Type B pancreatic cell (in vitro differentiated cells): ENCODE data around the gene LASP1NB.
A peak's percentile ranks its signal among the peaks of the same experiment; 100 is the strongest.

Source experiments
- DNase-seq: peaks from one replicate; pipeline ENCODE4 v3.0.0; 2021; ENCODE audit warnings: mixed read lengths; ENCODE audit not compliant: unreplicated experiment; ENCODE audit errors: extremely low spot score
- H3K27ac Mint-ChIP-seq: 2 replicates; pipeline ENCODE4 v1.8.0; 2021; ENCODE audit warnings: mild to moderate bottlenecking, mixed read lengths
- H3K27me3 Mint-ChIP-seq: 2 replicates; pipeline ENCODE4 v1.8.0; 2021; ENCODE audit warnings: mixed read lengths
- H3K36me3 Mint-ChIP-seq: 2 replicates; pipeline ENCODE4 v1.8.0; 2021; ENCODE audit warnings: mixed read lengths
- H3K4me1 Mint-ChIP-seq: one replicate; pipeline ENCODE4 v1.8.0; 2021; ENCODE audit warnings: mixed read lengths; ENCODE audit not compliant: unreplicated experiment
- H3K4me3 Mint-ChIP-seq: 2 replicates; pipeline ENCODE4 v1.8.0; 2021; ENCODE audit warnings: mild to moderate bottlenecking, mixed read lengths
- H3K9me3 Mint-ChIP-seq: 2 replicates; pipeline ENCODE4 v1.8.0; 2021; ENCODE audit warnings: mixed read lengths
- CTCF ChIP-seq: fragments of 200-600 bp; sonication (generic); conservative IDR thresholded peaks from 2 replicates; pipeline ENCODE4 v1.5.0; 2021; ENCODE audit warnings: antibody characterized with exemption, mild to moderate bottlenecking

The LASP1NB gene

GRCh38 chr17:38915639-38915995 lies 9.8 kb upstream of the LASP1NB start:
- H3K9me3 Mint-ChIP-seq: no peaks in the 10 kb centered on the region
- no peak overlapping the region for H3K27ac Mint-ChIP-seq
- no peak overlapping the region for H3K4me3 Mint-ChIP-seq
- H3K36me3 Mint-ChIP-seq: peaks cover 14% of the 10 kb centered on the region
- TF ChIP-seq CTCF: no peak
- H3K27me3 Mint-ChIP-seq: no peaks in the 10 kb centered on the region
- H3K4me1 Mint-ChIP-seq: no peaks in the 10 kb centered on the region
- DNase-seq: peak; percentile 54

GRCh38 chr17:38916771-38917170 lies 8.6 kb upstream of the LASP1NB start:
- peaks cover 14% of the 10 kb centered on the region for H3K36me3 Mint-ChIP-seq
- DNase-seq: peak; percentile 31
- peaks cover 5% of the 10 kb centered on the region for H3K4me1 Mint-ChIP-seq
- no peak overlapping the region for H3K4me3 Mint-ChIP-seq
- no peak for TF ChIP-seq CTCF
- no peaks in the 10 kb centered on the region for H3K9me3 Mint-ChIP-seq
- peak overlapping the region; percentile 60 for H3K27ac Mint-ChIP-seq
- H3K27me3 Mint-ChIP-seq: no peaks in the 10 kb centered on the region

- DNase-seq: peak; percentile 13
- no peak for TF ChIP-seq CTCF
- Mint-ChIP-seq H3K36me3 (peaks cover 14% of the 10 kb centered on the region), H3K27ac (peak overlapping the region; percentile 60), H3K9me3 (no peaks in the 10 kb centered on the region), H3K4me1 (peaks cover 10% of the 10 kb centered on the region), H3K27me3 (no peaks in the 10 kb centered on the region), H3K4me3 (no peak overlapping the region)
Observed at GRCh38 chr17:38917259-38917658, 8.2 kb upstream of the LASP1NB start.

GRCh38 chr17:38918129-38918913 lies 7.1 kb upstream of the LASP1NB start:
- peaks cover 14% of the 10 kb centered on the region for H3K36me3 Mint-ChIP-seq

GRCh38 chr17:38918916-38919315 lies 6.5 kb upstream of the LASP1NB start:
- no peak for TF ChIP-seq CTCF

More at GRCh38 chr17:38918129-38918913, 7.1 kb upstream of the LASP1NB start:
- no peak overlapping the region for H3K4me3 Mint-ChIP-seq
- peak overlapping the region; percentile 53 for H3K27ac Mint-ChIP-seq
- no peak for DNase-seq
- TF ChIP-seq CTCF: no peak
- H3K9me3 Mint-ChIP-seq: no peaks in the 10 kb centered on the region
- H3K27me3 Mint-ChIP-seq: no peaks in the 10 kb centered on the region
- peaks cover 10% of the 10 kb centered on the region for H3K4me1 Mint-ChIP-seq

More at GRCh38 chr17:38918916-38919315, 6.5 kb upstream of the LASP1NB start:
- H3K27ac Mint-ChIP-seq: no peak overlapping the region
- no peak for DNase-seq
- H3K9me3 Mint-ChIP-seq: no peaks in the 10 kb centered on the region
- H3K4me3 Mint-ChIP-seq: no peak overlapping the region
- peaks cover 14% of the 10 kb centered on the region for H3K36me3 Mint-ChIP-seq
- peaks cover 10% of the 10 kb centered on the region for H3K4me1 Mint-ChIP-seq
- H3K27me3 Mint-ChIP-seq: no peaks in the 10 kb centered on the region
